Islet of Langerhans (tissue), 1 donor: Measurements from ENCODE around the gene PLA2G2F.

Experiments used
- FAIRE-seq: peaks from one replicate; lab custom pipeline; 2011; peaks lifted over from hg19 to GRCh38; lab: Jason Lieb, UNC

PLA2G2F gene, protein sequence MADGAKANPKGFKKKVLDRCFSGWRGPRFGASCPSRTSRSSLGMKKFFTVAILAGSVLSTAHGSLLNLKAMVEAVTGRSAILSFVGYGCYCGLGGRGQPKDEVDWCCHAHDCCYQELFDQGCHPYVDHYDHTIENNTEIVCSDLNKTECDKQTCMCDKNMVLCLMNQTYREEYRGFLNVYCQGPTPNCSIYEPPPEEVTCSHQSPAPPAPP

DNA sequence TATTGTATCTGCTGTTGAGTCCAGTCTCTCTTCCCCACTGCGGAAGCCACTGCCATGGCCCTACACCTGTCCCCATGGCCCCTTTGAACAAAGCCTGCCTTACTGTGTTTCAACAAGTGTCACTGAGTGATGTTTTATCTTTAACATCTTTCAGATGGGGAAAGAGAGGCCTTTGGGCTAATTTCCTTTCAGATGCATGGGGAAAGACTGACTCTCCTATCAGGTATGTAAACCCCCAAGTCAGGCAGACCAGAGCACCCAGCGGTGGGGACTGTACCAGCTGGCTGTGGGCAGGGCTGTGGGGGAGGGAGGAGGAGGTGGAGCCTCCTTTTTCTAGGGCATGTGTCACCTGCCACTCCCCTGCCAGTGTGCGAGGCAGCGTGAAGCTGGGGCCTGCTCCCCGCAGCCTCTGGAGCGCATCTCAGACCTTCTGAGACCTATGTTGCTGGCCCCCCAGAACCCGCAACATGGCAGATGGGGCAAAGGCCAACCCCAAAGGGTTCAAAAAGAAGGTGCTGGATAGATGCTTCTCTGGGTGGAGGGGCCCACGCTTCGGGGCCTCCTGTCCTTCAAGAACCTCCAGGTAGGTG is at the start of gene PLA2G2F:
Gene PLA2G2F (plus strand): TSS at position 363 of the 590 bp plus-strand sequence. CDS start 105 bp downstream, at position 468.
- FAIRE-seq, result no peak

DNA sequence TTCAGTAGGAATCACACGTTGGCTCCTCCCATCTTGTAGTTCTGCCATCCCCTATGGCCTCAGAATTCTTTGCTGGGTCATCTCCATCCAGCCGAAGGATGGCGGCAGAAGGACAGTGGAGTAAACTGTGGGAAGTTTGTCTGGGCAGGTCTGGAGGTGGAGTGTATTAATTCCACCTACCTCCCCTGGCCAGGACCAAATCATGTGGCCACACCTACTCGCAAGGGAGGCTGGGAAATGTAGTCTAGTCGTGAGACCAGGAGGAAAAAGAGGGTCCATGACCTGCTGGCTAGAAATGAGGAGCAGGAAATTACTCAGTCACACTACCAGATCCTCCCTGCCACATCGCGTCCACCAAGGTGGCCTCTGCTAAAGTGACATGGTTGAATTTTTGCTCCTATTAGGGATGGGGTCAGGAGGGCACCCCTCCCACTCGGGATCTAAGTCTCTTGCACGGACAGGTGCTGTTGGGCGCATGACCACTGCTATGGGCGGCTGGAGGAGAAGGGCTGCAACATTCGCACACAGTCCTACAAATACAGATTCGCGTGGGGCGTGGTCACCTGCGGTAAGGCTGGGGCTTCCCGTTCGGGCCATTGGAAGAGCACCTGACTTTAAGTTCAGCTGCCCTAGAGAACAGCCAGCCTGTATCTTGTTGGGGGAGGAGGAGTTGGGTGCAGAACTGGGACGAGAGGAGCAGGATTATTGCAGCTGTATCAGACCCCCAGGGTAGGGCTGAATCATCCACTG is 49.6 kb upstream of the PLA2G2F start:
- no peak for FAIRE-seq

DNA sequence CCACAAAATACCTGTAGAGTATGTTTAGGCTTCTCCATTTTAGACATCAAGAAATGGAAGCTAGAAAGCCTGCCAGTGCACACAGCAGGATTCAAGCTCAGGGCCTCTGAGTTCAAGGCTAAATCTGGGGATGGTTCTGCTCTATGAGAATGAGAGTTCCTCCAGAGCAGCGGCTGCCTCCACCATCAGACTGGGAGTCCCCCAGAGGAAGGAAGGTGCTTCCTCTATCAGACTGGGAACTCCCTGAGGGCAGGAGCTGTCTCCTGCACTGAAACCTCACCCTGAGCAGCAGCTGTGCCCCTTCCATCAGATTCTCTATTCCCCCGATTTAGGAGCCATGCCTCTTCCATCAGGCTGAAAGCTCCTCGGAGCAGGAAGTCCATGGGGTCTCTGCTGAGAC is 49.0 kb upstream of the PLA2G2F start:
- no peak for FAIRE-seq

DNA sequence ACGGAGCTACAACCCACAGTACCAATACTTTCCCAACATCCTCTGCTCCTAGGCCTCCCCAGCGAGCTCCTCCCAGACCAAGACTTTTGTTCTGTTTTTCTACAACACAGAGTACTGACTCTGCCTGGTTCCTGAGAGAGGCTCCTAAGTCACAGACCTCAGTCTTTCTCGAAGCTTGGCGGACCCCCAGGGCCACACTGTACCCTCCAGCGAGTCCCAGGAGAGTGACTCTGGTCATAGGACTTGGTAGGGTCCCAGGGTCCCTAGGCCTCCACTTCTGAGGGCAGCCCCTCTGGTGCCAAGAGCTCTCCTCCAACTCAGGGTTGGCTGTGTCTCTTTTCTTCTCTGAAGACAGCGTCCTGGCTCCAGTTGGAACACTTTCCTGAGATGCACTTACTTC is 48.5 kb upstream of the PLA2G2F start:
- no peak for FAIRE-seq

DNA sequence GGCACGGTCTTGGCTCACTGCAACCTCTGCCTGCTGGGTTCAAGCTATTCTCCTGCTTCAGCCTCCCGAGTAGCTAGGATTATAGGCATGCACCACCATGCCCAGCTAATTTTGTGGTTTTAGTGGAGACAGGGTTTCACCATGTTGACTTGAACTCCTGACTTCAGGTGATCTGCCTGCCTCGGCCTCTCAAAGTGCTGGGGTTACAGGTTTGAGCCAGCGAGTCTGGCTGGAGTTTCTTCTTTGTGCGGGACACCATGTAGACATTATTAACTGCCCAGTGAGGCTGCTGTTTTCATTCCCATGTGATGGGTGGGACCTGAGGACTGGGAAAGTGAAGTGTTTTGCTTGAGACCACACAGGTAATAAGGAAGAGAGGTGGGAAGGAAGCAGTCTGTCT is 45.8 kb upstream of the PLA2G2F start:
- no peak for FAIRE-seq

DNA sequence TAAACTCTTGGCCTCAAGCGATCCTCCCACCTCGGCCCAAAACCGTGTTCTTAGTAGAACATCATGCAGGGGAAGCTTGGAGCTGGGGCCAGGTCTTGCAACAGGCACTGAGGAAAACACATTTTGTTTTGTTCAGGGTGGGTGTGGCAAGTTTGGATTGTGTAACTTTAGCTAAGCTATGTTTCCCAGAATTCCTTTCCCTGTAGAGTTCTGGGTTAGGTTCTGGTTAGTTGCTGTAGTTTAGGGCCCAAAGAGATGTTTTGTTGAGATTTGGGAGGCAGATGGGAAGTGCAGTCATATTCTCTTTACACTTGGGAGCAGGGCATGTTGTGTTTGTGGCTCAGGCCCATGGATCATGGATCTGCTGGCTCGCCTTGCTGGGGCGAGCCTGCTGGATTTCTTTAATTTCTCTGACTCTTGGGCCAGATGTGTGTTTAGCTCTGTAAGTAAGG is 45.2 kb upstream of the PLA2G2F start:
- FAIRE-seq, result no peak

DNA sequence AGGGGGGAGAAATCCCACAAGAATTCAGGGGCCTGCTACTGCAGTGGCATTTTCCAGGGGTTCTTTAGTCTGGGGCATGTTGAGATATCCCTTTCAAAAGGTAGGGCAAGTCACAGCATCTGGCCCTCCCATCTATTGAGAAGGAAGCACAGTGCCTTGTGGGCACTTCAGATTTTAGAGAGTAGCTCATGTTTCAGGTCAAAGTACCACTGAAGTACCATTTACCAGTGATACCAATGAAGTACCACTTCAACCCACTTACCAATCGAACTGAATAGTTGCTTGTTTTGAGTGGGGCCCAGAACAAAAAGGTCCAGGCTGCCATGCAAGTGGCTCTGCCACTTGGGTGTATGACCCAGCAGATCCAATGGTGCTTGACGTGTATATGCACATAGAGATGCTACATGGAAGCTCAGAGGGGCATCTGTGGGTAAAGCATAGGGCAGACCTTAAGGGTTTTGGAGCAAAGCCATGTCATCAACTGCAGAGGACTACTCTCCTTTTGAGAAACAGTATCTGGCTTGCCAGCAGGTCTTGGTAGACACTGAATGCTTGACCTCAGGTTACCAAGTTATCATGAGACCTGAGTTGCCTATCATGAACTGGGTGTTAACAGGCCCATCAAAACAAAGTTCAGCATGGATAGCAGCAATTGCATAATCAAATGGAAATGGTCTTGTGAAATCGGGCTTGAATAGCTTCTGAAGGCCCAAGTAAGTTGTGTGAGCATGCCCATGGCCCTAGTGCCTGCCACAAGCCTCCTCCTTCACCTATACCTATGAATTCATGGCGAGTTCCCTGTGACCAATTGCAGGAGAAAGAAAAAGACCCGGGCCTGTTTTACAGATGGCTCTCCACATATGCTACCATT is 43.3 kb upstream of the PLA2G2F start:
- FAIRE-seq, result no peak

DNA sequence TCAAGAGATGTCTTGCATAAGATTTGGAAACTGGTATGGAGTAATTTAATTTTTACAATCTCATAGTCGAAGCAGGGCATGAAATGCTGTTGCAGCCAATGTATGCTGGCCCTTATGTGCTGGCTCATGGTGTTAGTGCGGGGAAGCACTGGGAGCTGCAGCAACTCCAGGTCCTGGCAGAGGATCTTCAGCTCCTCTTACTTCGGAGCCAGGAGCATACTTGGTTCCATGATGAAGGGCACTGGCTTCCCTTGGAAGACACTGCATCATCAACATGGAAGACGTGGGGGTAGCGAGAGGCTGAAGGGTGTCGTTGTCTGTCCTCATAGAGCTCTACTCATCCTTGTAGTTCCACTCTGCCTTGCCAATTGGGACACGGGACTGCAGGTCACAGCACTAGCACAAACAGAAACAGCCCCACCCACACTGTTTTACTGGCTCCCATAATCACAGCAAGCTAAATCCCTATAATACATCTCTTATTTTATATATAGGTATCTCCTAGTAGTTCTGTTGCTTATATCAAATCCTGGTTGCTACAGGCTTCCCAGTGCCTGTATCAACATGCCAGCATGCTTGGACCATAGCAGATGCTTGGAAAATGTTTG is 42.2 kb upstream of the PLA2G2F start:
- FAIRE-seq, result no peak

DNA sequence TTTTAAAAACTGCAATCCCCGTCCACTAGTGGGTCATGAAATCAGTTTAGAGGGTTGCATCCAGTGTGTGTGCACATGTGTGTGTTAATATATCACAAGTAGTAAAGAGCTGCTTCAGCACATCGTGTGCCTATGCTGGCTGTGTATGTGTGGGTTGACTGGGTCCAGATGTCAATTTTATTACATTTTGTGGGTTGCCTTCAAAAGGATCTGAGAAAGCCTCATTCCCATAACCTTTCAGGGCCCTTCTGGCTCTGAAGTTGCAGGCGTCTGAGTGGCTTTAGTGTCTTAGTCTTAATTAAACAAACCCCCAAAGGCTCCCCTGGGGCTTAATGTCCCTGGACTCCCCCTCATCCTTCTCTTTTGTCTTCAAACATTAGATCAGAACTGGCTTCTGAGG is 39.6 kb upstream of the PLA2G2F start:
- FAIRE-seq, result no peak

DNA sequence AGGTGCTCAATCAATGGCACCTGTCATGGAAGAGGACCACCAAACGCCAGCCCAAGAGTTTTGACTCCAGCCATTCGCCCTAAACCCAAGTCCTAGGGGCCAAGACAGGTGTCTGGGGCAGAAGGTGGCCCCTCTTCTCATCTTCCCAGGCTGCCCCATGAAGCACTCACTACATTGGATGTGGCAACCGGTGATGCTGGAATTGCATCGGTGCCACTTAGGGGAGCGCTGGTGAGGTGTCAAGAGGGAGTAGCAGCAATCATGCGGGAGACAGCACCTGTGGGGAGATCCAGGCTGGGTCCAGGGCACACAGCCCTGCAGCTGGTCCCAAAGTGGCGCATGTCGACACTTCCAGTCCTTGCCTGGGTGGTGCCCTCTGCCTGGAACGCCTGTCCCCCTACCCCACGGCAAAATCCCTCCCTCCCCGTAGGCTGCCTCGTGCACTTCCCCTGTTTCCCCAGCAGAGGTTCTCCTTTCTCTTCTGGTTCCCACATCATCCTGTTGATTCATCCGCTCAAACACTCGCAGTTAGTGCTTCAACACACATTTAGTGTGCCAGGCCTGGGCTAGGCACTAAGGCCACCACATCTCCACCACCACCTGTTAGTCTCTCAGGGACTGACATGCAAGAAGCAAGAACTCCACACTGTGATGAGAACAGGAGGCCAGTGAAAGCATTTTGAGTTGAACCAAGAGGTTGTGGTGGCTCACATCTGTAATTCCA is 38.3 kb upstream of the PLA2G2F start:
- FAIRE-seq, result peak; percentile 58

DNA sequence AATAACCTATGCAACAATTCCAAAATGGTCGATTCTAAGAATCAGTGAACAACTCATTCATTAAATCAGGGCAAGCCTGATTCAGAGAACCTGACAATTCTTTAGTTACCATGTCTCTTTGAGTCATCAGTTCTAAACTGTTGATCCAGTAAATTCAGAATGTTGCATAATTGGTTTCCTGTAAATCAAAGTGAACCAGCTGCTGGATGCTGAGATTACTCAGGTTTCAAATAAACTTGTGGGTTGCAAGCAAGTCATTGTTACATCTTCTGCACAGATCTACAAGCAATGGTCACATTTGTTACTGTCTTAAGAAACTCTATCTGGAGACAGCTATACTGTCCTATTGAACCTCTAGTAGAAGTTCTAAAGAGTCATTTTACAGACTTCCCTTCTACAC is 36.2 kb upstream of the PLA2G2F start:
- FAIRE-seq, result no peak

DNA sequence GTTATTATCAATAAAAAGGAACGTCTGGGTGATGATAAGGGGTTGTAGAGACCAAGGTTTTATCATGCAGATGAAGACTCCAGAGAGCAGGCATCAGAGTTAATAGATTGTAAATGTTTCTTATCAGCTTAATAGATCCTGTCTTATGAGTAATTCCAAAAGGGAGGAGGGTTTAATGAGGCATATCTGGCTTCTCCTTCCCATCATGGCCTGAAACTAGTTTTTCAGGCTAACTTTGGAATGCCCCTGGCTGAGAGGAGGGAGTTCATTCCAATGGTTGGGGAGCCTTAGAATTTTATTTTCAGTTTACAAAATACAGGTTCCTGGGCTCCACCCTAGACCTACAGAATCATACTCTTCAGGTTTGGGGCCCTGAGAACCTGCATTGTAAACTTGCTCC is 33.3 kb upstream of the PLA2G2F start:
- no peak for FAIRE-seq

DNA sequence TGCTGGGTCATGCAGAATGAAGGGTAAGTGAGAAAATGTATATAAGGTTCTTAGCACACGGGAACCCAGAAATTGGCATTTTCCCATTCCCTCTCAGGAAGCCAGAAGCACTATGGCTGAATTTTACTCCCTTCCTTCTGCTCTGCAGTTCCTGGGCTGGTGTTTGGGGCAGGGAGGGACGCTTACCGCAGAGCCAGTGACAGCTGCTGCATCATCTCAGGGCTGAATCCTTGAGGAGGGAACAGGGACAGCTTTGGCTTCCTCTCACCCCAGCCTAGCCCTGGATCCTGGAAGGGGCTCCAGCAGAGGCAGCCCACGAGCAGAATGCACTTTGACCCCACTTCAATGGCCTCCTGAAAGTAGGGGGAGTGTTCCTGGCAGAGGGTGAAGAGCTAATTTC is 31.8 kb upstream of the PLA2G2F start:
- no peak for FAIRE-seq

DNA sequence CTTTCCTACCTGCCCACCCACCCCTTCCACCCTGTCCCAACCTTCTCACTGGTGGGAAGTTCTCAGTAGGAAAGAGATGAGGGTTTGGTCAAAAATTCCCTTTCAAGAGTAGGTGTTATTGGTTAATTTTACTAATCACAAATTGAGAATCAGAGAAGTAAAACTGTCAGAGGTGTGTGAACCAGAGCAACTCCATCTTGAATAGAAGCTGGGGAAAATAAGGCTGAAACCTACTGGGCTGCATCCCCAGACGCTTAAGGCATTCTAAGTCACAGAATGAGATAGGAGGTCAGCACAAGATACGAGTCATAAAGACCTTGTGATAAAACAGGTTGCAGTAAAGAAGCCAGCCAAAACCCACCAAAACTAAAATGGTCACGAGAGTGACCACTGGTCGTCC is 31.3 kb upstream of the PLA2G2F start:
- FAIRE-seq, result no peak

DNA sequence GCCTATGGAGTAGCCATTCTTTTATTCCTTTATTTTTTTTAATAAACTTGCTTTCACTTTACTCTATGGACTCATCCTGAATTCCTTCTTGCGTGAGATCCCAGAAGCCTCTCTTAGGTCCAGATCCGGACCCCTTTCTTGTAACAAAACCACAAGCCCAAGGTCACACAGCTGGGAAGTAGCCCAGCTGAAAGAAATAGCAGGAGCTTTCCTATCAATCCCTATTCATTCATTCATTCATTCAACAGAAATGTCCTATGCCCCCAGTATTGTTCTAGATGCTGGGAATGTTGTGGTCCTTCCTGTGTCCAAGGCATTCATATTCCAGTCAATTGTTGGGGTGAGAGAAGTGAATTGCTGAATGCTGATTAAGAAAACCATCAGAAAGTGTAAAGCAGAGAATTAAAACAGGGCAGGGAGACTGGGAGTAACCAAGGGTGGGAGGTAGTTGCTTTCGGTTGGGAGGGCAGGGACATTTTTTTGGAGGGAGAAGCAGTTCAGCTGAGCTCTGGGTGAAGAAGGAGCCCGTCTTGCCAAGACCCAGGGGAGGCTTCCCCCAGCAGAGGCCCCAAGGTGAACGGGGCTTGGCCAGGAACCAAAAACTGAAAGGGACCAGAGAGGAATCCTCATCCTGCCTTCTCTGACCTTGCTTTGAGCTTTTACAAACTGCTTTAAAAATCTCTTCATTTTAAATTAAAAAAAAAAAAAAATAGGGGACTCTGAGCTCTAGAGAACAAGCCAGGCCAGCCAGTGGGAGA is 30.6 kb upstream of the PLA2G2F start:
- no peak for FAIRE-seq

DNA sequence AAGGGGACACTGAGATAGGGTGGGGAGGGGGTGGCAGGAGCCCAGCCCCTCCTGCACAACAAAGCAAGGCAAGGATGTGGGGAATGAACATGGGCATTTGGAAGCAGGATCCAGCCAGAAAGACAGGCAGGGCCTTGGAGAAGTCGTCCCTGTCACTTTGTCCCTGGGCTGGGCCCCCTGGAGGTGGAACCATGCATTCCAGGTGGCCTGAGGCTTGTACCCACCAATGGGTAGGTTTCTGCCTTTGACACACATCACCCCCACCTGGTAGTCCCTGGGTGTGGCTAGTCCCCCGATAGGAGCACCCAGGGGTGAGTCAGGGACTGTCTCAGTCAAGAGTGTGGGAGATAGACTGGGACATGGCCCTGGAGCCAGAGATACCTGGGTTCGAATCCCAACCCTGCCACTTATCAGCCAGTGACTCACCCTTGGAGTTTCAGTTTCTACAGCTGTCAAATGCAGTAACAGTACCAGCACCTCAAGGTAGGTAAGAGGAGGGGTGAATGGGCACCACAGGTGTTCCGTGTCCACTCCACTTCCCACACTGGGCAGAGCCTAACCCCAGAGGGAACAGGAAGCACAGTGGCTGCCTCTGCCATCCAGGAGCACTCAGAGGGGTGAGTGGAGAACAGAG is 29.8 kb upstream of the PLA2G2F start:
- FAIRE-seq, result no peak

DNA sequence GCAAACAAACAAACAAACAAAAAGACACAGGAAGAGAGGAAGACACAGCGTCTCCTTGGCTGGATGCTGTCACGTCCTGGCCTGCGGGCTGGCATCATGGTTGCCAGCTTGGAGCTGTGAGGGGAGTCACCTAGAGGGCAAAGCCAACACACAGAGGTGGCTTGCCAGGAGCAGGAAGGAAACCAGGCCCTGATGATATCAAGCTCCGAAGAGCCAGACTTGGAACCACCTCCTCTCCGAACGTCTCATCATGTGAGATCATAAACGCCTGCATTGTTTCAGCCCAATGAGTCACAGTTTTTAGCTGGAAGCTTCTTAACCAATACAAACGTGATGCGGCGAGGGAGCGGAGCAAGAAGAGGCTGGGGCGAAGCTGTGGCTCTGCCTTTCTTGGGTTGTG is 28.4 kb upstream of the PLA2G2F start:
- FAIRE-seq, result no peak

DNA sequence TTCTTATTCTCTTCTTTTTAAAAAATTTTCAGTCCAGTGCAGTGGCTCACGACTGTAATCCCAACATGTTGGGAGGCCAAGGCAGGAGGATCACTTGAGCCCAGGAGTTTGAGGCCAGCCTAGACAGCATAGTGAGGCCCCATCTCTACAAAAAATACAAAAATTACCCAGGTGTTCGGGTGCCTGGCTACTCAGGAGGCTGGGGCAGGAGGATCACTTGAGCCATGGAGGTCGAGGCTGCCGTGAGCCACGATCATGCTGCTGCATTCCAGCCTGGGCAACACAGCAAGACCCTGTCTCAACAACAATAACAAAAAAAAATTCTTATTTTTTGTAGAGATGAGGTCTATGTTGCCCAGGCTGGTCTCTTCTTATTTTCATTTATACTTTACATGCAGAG is 27.7 kb upstream of the PLA2G2F start:
- no peak for FAIRE-seq

DNA sequence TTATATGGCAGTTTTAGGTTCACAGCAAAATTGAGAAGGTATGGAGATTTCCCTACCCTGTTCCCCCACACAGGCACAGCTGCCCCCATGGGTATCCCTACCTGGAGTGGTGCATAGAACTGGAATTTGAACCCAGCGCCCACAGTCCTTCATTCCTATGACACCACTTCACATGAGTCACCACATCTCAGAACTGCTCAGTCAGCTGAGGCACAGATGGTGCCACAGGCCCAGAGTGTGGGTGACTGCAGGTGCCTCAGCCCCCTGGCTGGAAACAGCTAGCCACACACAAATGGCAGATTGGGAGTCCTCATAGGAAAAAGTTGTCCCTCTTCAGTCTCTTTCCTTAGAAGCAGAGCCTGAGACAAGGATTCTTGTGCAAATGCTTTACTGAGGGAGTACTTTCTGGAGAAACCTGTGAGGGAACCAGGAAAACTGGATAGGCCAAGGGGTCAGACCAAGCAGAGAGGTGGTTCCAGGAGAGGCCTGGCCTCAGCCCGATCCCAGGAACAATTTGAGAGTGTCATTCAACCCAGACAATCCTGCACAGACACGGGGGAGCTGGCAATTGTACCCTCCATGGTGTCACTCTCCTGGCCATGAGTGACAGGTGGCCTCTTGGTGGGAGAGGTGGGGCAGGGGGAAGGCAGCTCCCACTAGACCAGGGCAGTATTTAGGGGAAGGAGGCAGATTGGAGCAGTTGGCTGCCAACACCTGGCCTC is 26.7 kb upstream of the PLA2G2F start:
- no peak for FAIRE-seq
